Stimulated activated CD8-positive, alpha-beta memory T cell treated with anti-CD3 and anti-CD28 coated beads, Interleukin-12 subunit alpha, Interleukin-12 subunit beta, amount 100 ng/mL, for 24 hours (primary cell): ENCODE measurements around the gene RASD1.

Source experiments
- DNase-seq: peaks from one replicate; pipeline ENCODE4 v3.0.0-alpha.2; 2020; ENCODE audit errors: extremely low read depth

RASD1 gene

GRCh38 chr17:17510456-17511292 lies 14.5 kb upstream of the RASD1 start:
- DNase-seq: no peak

DNA sequence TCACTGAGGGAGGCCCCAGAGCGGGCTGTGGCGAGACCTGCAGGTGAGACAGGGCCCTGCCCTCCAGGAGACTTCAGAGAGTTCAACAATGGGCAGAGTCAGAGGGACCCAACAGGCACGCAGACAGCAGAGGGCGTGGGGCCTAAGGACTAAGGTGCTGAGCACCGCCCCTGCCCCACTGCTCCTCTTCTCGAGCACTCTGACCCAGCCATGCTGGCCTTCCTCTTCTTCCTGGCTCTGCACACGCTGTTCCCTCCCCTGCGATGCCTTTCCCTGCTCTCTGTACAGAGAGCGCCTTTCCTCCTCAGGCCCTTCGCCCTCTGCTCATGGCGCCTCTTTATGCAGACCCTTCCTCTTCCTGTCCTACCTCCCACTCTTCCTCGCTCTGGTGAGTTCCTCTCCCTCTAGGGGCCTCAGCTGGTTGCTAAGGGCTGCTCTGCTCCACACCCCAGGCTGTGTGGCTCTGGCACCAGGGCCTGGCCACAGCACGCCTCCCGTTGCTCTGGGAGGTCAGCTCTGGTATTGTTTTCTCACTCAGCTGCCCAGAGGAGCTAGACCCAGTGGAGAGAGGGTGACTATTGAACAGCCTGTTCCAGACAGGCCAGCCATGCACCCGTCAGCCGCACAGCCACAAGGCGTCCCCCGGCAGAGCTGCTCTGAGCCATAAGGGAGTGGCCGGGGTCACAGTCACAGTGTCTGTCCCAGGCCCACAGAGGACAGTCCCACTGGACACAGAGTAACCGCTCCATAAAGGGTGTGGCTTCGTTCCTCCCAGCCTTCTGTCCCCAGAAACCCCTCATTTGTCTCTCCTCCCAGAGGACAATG lies 13.6 kb upstream of the RASD1 start:
- DNase-seq: no peak

DNA sequence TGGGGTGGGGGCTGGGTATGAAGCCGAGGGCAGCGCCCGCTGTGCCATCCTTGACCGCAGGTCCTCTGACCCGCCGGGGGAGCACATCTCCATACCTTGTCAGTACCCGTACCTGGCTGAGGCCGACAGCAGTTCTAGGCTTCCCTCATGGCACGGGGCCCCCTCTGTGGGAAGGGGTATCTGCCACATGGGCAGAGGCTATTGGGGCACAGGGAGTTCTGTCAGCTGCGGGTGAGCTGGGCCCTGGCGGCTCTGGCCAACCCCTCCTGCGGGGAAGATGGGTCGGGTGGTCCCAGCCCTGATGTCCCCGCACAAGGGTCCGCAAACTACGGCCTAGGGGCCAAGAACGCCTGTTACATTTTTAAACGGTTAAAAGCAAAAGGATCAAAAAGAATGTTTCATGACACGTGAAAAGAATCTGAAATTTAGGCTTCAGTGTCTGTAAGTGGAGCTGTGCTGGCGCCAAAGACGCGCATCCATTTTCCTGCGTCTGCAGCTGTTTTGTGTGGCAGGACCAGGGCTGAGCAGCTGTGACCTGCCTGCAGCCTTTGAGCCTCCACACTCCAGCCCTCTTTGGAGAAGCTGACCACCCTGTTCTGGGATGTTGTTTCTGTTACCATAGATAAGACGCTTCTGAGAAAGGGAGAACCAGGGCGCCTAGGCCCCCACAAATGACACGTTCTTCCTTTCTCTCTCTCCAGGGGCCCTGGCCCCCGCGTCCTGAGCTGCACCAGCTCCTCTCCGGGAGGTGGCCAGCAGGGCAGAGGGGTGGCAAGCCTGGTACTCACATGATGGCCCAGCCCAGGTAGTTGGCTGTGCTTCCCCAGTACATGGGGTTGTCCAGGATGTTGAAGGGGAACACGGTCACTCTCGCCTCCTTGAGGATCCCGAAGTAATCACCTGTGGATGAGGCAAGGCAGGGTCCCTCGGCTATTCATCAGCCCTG lies 12.7 kb upstream of the RASD1 start:
- DNase-seq: no peak

GRCh38 chr17:17508019-17508535 lies 11.9 kb upstream of the RASD1 start:
- DNase-seq: no peak

- no peak for DNase-seq
Observed at GRCh38 chr17:17507465-17508011, 11.3 kb upstream of the RASD1 start.

- DNase-seq: no peak
Observed at GRCh38 chr17:17506893-17507464, 10.8 kb upstream of the RASD1 start.

- DNase-seq: no peak
Observed at GRCh38 chr17:17506181-17506741, 10.1 kb upstream of the RASD1 start.

- no peak for DNase-seq
Observed at GRCh38 chr17:17505610-17506171, 9.5 kb upstream of the RASD1 start.

GRCh38 chr17:17505151-17505550 lies 9.0 kb upstream of the RASD1 start:
- DNase-seq: no peak

GRCh38 chr17:17504341-17505140 lies 8.3 kb upstream of the RASD1 start:
- no peak for DNase-seq

DNA sequence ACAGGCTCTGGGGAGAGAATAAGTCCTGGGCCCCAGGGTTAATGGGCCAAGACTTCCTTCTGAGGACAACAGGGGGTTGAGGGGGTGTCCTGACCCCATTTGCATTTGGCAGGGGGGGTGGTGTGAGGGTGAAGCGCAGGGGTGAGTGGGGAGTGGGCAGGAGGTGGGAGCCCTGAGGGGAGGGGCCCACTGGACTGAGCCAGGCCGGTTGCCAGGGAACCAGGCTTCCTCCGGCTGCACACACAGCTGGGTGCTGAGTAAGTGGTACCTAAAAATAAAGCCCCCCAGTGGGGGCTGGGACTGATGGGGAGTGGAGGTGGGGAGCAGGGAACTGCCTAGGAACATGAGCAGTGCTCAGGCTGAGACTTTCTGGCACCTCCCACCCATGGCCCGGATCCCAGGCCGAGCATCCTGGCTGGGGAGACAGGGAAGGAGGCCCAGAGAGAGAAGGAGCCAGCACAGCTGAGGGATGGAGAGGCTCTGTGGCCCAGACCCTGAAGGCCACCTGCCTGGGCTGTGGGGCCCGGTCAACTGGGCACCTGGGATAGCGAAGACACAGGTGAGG lies 7.5 kb upstream of the RASD1 start:
- DNase-seq: no peak

DNA sequence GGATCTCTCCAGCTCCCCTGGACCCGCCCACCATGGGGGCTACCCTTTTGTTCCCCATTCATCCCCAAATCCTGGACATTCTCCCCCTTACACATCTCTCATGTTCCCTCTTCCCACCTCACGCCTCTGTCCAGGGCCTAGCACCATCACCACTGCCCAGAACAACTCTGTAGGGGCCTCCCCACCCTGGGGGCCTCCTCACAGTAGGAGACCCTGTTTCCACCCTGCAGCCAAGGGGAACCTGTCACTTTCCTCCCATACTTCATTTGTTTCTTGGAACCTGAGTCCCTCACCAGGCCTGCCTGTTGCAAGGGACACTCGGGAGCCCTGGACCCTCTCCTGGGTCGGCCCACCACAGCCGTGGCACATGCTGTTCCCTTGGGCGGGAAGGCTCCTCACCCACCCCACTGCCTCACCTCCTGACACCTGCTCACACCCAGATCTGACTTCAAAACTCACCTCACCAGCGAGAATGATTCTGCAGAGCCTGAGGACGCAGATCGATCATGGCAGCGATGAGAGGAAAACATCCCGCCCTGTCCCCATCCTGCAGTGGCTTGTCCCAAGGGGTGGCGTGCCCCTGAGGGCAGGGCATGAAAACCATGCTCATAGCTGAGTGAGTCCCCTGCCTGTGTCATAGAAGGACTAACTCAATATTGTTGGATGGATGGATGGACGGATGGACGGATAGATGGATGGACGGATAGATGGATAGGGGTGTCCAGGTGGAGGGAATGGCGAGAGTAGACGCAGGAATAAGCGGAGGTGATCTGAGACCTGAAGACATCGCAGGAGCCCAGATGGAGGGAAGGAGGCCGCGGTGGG lies 6.8 kb upstream of the RASD1 start:
- DNase-seq: no peak

DNA sequence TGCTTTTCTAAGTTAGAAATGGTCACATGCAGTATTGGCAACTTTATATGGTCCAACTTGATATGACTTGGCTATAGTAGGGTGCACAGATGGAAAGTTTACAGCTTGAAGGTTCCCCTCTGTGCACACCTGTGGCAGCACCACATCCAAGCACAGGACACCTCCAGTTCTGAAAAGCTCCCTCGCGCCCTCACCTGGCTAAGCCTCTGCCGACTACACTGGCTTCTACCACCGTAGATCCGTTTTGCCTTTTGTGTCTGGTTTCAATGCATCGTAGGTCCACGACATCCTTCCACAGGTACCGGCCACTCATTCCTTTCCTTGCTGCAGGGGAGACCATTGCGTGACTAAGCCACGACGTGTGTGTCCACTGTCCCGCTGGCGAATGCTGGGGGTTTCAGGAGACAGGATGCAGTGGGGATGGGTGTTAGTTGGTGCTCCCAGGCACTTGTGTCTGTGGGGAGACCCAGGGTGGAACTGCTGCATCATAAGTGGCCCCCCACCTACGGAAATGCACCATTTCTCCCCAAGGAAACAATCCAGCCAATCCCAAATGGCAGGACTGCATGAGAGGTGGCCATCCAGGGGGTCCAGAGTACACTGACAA lies 4.9 kb upstream of the RASD1 start:
- DNase-seq: no peak

DNA sequence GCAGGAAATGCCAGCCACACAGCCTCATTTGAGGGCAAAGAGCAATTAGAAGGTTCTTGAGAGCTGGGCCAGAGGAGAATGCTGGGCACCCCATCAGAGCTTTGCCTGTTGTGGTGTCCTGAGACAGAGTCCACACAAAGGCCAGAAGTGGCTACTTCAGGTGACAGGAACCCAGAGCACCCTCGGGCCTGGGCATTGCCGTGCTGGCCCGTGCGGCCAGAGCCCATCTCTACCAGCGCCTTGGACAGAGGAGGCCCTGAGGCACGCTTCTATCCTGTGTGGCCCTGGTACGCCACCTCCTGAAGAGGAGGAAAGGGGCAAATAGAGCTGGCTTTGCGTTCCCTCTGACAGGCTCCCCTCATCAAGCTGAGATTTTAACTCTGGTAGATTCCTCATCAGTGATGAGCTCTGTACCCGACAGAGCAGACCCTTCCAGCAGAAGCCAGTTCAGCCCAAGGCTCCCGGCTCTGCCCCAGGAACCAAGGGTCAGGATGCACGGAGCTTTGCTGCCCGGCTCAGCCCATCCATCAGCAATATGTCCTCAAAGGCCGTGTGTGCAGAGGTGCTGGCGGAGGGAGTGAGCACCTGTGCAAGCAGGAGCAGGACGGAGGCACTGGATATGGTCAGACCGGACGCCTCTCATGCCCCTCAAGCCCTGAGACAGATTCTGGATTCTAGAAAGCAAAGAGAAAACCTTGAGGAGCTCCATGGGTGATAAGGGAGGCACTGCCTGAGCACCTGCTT lies 3.4 kb upstream of the RASD1 start:
- no peak for DNase-seq

- no peak for DNase-seq
Observed at GRCh38 chr17:17498606-17499301, 2.6 kb upstream of the RASD1 start.

- no peak for DNase-seq
Observed at GRCh38 chr17:17497845-17498520, 1.8 kb upstream of the RASD1 start.
